ENCODE results near the gene YDJC. TPM values are rescaled to one million over a fixed set of nuclear protein-coding genes. Genes with fewer than 3 reads are reported as not detected.
"Not testable (repeated sequence)": the region's sequence is repeated elsewhere in the genome, so short reads cannot be mapped to it uniquely, and the experiment has no call there.

The YDJC gene
- total RNA-seq, 1 donor from 2014 or later, result 51.4 TPM

DNA sequence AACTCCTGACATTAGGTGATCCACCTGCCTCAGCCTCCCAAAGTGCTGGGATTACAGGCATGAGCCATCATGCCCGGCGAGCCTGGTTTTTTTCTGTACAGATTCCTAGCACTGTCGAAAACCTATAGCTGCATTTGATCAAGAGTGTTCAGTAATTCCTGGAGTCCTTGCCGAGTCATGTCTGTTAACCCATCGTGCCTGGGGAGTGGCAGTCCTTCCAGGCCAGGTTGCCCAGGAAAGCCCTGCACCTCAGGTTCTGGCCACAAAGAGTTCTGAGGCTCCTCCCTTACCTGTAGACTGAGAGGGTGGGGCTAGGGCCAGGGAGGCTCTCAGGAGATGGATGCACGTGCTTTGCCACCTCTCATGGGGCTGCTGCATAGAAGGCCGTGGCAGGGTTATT, 17.0 kb downstream of the YDJC start:
- Mint-ChIP-seq H3K9me3 (no peaks in the 10 kb centered on the region), H3K27me3 (no peaks in the 10 kb centered on the region), H3K4me3 (no peak overlapping the region), H3K4me1 (peaks cover 42% of the 10 kb centered on the region), H3K27ac (peak overlapping the region; percentile 35), H3K36me3 (ENCODE audit: low read depth) (peaks cover 57% of the 10 kb centered on the region)
- TF ChIP-seq CTCF (IDR thresholded peaks at IDR 0.05), result no peak
- no peak for DNase-seq
- intact Hi-C loops (cut with micrococcal nuclease), result no loop called here
- no peak for ATAC-seq (ENCODE audit: low read depth)
- POLR2A ChIA-PET, result no interaction called here
- CTCF ChIA-PET, result no interaction called here

DNA sequence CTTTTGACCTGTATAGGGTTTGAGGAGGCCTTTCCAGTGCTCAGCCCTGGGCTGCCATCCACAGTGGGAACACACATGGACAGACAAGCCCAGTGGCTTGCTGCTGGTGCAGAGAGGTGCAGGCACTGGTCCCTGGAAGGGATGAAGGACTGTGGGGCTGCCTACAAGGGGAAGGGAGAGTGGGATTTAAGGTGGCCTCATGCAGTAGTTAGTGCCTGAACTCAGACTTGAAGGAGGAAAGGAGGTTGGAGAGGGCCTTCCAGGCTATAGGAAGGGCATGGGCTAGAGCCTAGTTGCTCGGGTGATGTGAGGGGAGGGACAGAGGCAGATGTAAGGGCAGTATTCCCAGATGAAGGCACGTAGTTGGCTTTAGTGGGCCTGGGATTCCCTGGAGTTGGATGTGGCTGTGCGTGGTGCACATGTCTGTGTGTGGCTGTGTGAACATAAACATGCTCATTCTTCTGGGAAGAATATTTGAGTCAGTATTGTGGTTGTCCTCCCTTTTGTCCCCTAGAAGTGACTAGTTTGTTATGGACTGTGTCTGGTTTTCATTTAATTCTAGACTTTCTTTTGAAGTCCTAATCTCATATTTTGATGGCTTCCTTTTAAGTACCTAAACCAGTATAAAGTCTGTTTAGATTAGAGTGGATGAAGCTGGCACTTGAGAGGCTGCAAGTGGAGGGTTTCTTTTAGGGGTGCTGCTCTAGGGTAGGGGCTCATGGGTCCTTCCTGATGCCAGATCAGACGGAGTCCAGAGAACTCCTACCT, 18.4 kb downstream of the YDJC start:
- DNase-seq (no peak), ATAC-seq (ENCODE audit: low read depth) (no peak)
- H3K4me3 Mint-ChIP-seq, result no peak overlapping the region
- no peaks in the 10 kb centered on the region for H3K9me3 Mint-ChIP-seq
- H3K4me1 Mint-ChIP-seq, result peaks cover 40% of the 10 kb centered on the region
- H3K27me3 Mint-ChIP-seq, result no peaks in the 10 kb centered on the region
- intact Hi-C loops (cut with micrococcal nuclease), result no loop called here
- TF ChIP-seq CTCF (IDR thresholded peaks at IDR 0.05), result no peak
- ChIA-PET POLR2A (no interaction called here), CTCF (no interaction called here)
- H3K27ac Mint-ChIP-seq, result peak overlapping the region; percentile 43
- H3K36me3 Mint-ChIP-seq (ENCODE audit: low read depth), result peaks cover 60% of the 10 kb centered on the region

DNA sequence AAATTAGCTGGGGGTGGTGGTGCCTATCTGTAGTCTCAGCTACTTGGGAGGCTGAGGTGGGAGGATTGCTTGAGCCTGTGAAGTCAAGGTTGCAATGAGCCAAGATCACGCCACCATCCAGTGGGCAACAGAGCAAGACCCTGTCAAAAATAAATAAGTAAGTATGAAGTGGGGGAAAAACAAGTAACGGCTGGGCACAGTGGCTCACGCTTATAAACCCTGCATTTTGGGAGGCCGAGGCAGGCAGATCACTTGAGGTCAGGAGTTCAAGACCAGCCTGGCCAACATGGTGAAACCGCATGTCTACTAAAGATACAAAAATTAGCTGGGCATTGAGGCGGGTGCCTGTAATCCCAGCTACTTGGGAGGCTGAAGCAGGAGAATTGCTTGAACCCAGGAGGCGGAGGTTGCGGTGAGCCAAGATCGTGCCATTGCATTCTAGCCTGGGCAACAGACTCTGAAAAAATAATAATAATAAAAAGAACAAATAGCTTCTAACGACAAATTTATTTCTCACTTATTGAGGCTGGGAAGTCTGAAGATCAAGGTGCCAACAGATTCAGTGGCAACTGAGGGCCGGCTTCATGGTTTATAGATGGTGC, 20.2 kb downstream of the YDJC start:
- POLR2A ChIA-PET; H3K27ac Mint-ChIP-seq; intact Hi-C loops (cut with micrococcal nuclease); DNase-seq; H3K27me3 Mint-ChIP-seq; ATAC-seq (ENCODE audit: low read depth); H3K4me3 Mint-ChIP-seq; H3K9me3 Mint-ChIP-seq: not testable (repeated sequence)
- peaks cover 35% of the 10 kb centered on the region for H3K4me1 Mint-ChIP-seq
- CTCF ChIA-PET, result interaction anchor here (1.4 kb wide), 1 partner anchor 20 kb away, joined by 3 read pairs; no protein-coding TSS in a partner anchor
- H3K36me3 Mint-ChIP-seq (ENCODE audit: low read depth), result peaks cover 48% of the 10 kb centered on the region

DNA sequence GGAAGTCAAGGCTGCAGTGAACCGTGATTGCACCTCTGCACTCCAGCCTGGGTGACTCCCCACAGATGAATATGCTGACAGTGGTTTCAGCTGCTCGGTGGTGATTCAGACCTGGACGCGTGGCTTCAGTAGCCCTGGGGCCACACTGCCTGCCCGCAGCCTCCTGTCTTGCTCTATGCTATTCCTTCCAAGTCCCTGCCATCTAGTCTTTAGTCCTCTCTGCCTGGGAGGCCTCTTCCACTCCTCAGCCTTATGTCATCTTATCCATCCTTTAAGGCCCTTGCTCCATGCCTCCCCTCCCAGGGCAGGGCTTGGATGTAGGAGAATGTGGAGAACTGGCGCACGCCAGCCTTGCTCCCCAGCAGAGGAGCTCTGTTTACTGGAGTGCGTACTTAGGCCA, 23.0 kb downstream of the YDJC start:
- Mint-ChIP-seq H3K27me3 (no peaks in the 10 kb centered on the region), H3K4me3 (no peak overlapping the region), H3K27ac (no peak overlapping the region), H3K9me3 (no peaks in the 10 kb centered on the region), H3K4me1 (peaks cover 28% of the 10 kb centered on the region), H3K36me3 (ENCODE audit: low read depth) (peaks cover 33% of the 10 kb centered on the region)
- ChIA-PET CTCF (no interaction called here), POLR2A (no interaction called here)
- DNase-seq (no peak), ATAC-seq (ENCODE audit: low read depth) (no peak)
- intact Hi-C loops (cut with micrococcal nuclease), result no loop called here
- no peak for TF ChIP-seq CTCF (IDR thresholded peaks at IDR 0.05)

GRCh38 chr22:21605887-21606564, 23.8 kb downstream of the YDJC start:
- Mint-ChIP-seq H3K27me3 (no peaks in the 10 kb centered on the region), H3K4me3 (no peak overlapping the region), H3K27ac (no peak overlapping the region), H3K9me3 (no peaks in the 10 kb centered on the region), H3K4me1 (peaks cover 24% of the 10 kb centered on the region), H3K36me3 (ENCODE audit: low read depth) (peaks cover 25% of the 10 kb centered on the region)
- ChIA-PET POLR2A (interaction anchor here (0.6 kb wide), 1 partner anchor 8 kb away, joined by 4 read pairs; no protein-coding TSS in a partner anchor), CTCF (no interaction called here)
- DNase-seq (no peak), ATAC-seq (ENCODE audit: low read depth) (no peak)
- intact Hi-C loops (cut with micrococcal nuclease), result no loop called here
- no peak for TF ChIP-seq CTCF (IDR thresholded peaks at IDR 0.05)

Data from activated B cell treated with CpG ODN at 0.5 μM for 24 hours (primary cell).